GM21737 (cell line): ENCODE data around the gene ZBTB32.

Source experiments
- ATAC-seq: cut with Tn5 transposase; IDR thresholded peaks from one replicate; pipeline ENCODE4 v1.9.1; 2021; ENCODE audit warnings: mild to moderate bottlenecking, moderate library complexity; ENCODE audit not compliant: unreplicated experiment

Gene ZBTB32

DNA sequence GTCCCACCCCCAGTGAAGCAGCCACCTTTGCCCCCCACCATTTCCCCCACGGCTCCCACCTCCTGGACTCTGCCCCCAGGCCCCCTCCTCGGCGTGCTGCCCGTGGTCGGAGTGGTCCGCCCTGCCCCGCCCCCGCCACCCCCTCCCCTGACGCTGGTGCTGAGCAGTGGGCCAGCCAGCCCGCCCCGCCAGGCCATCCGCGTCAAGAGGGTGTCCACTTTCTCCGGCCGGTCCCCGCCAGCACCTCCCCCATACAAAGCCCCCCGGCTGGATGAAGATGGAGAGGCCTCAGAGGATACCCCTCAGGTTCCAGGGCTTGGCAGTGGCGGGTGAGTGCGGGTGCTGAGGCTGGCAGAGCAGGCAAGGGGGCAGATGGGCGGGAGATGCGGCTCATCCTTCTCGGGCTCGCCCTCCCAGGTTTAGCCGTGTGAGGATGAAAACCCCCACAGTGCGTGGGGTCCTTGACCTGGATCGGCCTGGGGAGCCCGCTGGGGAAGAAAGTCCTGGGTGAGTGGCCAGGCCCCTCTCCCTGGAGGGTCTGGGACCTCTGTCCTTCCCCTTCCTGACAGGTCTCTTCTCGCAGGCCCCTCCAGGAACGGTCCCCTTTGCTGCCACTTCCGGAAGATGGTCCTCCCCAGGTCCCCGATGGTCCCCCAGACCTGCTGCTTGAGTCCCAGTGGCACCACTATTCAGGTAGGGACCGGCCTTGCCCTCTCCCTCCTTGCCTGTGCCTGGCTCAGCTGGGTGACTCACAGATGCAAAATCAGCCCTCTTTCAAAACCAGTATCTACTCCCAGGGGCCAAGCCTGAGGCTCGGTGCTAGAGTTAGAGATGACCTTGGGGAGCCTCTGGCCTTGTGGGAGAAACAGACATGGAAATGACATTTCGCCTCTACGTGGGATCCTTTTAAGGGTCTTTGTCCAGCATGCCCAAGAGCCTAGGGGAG lies 29.1 kb downstream of the ZBTB32 start:
- ATAC-seq: no peak

- no peak for ATAC-seq
These were observed 29.9 kb downstream of the ZBTB32 start for GRCh38 chr19:35734273-35734672.

DNA sequence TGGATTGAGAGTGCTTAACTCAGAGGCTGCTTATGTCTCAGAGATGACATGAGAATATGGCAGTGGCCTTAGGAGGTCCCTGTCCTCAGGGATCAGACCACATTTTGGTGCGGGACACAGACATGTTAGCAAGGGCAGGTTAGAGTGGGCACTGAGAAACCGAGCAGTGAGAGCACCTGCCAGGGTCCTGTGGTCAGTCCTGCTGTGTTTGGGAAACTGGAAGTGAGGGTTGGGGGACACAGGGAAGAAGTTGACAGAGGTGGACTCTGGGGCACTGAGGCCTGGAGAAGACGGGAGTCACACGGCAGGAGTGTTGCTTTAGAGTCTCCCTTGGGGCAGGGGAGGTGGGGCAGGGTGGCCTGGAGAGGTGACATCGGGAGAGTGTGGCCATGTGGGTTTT lies 30.5 kb downstream of the ZBTB32 start:
- ATAC-seq: no peak

DNA sequence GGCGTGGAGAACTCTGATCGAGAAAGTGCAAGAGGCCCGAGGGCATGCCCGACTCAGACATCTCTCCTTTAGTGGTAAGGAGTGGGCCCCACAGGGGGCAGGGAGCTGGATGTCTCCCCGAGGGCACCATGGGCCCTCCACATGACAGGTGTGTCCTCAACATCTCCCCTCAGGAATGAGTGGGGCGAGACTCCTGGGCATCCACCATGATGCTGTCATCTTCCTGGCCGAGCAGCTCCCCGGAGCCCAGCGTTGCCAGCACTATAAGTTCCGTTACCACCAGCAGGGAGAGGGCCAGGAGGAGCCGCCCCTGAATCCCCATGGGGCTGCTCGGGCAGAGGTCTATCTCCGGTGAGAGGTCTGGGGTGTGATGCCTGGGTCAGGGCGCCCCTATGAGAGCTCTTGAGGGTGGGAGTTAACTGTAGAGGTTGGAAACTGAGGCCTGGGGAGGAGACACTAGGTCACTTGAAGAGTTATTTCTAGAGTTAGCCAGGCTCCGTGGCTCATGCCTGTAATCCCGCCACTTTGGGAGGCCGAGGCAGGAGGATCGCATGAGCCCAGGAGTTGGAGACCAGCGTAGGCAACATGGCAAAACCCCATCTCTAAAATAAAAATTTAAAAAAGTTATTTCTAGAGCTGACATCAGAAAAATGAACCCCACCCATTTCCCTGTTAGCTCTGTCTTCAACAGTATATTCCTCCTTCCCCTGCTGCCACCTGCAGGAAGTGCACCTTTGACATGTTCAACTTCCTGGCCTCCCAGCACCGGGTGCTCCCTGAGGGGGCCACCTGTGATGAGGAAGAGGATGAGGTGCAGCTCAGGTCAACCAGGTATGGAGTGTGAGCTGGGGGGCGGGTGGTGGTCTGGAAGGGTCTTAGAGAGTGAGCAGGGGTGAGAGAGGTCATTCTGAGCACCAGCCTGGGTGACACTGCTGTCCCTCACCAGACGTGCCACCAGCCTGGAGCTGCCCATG lies 32.8 kb downstream of the ZBTB32 start:
- no peak for ATAC-seq

- no peak for ATAC-seq
These were observed 33.9 kb downstream of the ZBTB32 start for GRCh38 chr19:35738021-35738886.

GRCh38 chr19:35738887-35739229 lies 34.5 kb downstream of the ZBTB32 start:
- no peak for ATAC-seq

DNA sequence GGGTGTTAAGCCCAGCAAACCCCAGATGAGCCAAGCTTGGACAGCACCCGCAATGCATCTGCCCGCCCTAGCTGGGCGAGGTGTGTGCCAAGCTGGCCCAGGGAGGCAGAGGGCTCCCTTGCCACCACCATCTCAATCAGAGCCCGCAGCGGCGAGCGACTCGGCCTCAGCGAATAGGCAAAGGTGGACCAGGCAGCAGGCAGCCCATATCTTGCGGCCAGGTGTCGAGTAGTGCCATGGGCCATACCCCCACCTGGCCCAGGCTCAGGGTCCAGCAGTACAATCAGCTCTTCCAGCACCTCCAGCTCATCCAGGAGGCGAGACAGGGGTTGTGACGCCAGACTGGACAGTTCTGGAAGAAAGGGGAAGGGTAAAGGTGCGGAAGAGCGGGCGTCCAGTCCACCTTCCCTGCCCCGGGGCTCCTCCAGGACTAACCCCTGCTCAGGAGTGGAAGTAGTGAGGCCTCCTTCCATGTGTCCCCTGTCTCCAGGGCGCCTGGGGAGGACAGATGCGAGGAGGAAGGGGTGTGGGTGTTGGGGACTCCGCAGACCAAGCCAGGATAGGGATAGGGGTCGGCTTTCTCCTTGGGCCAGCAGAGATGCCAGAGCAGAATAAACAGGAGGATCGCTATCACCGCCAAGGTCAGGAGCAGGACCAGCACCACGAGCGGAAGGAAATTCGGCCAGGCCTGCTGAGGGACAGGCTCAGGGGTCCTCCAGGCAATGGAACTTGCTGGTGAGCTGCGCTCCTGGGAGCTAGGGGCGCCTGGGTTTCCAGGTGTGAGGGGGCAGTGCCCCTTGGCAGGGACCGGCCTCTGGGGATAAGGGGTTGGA lies 35.1 kb downstream of the ZBTB32 start:
- no peak for ATAC-seq

DNA sequence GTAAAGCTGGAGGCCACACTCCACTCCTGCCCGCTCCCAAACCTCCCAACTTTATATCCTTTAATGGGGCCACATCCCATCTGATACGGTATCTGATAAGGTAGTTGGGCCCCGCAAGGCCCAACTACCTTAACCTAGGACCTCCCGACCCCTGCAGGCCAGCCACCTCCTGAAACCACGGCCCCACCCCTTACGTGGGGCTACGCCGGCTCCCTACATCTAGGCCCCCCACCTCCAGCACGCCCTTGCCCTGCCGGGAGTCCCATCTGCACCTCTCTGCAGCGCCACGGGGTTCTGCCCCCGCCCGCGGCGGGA lies 35.7 kb downstream of the ZBTB32 start:
- ATAC-seq: no peak

GRCh38 chr19:35740423-35741202 lies 36.3 kb downstream of the ZBTB32 start:
- ATAC-seq: peak; percentile 50

GRCh38 chr19:35741203-35741515 lies 36.8 kb downstream of the ZBTB32 start:
- no peak for ATAC-seq

- no peak for ATAC-seq
These were observed 37.9 kb downstream of the ZBTB32 start, which contains the start of gene IGFLR1 for GRCh38 chr19:35742121-35742724. Gene IGFLR1 (minus strand): TSS chr19:35742452. CDS start chr19:35741180, 1,272 bp downstream.

GRCh38 chr19:35743640-35744429 lies 39.5 kb downstream of the ZBTB32 start:
- no peak for ATAC-seq

- ATAC-seq: peak; percentile 28
These were observed 40.3 kb downstream of the ZBTB32 start for GRCh38 chr19:35744430-35745327.

- peak; percentile 35 for ATAC-seq
These were observed 41.1 kb downstream of the ZBTB32 start, which contains the start of the genes PSENEN and U2AF1L4 for GRCh38 chr19:35745328-35746086. Gene PSENEN (plus strand): TSS chr19:35745651. CDS start chr19:35745931, 280 bp downstream. Gene U2AF1L4 (minus strand): TSS chr19:35745418. CDS start chr19:35745391, 27 bp downstream.

DNA sequence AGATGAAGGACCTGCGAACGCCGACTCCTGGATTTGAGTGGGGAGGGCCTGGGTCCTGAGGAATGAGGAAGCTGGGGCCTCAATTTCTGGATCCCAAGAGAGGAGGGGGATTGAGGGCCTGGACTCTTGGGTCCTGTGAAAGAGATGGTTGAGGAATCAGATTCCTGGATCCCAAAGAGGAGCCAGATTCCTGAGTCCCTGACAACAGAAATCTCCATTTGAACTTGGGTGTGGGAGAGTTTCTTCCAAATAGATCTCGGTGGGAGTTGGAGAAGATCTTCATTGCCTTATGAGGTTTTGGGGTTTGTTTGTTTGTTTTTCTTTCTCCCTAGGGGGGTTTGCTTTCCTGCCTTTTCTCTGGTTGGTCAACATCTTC lies 41.7 kb downstream of the ZBTB32 start:
- ATAC-seq: no peak

- no peak for ATAC-seq
These were observed 42.2 kb downstream of the ZBTB32 start for GRCh38 chr19:35746531-35746930.
